ENCODE results near the gene PTPN23. TPM values are rescaled to one million over a fixed set of nuclear protein-coding genes. Genes with fewer than 3 reads are reported as not detected.

Gene PTPN23
- total and polyA plus RNA-seq, 2 of the 13 experiments (the other 11 are each of a cell fraction or from before 2014, with no cell fraction given): 2.3 to 3.7 TPM

- no peak overlapping the region for H3K4me2 ChIP-seq (ENCODE audit: low read depth, low read length)
- no peaks in the 10 kb centered on the region for H4K20me1 ChIP-seq (ENCODE audit: insufficient read depth, low read length)
- no peak overlapping the region for H3K9ac ChIP-seq (ENCODE audit: insufficient read depth, low read depth, low read length)
- H3K4me1 ChIP-seq (ENCODE audit: insufficient read depth, low read length): peaks cover 18% of the 10 kb centered on the region
- in situ Hi-C loops (cut with HindIII; ENCODE audit: extremely low pct_ligation_motif_present, low pct_unique_long_range_greater_than_20kb): no loop called here
- intact Hi-C loops (cut with micrococcal nuclease; ENCODE audit: unreplicated experiment): no loop called here
- no peak overlapping the region for H3K4me3 ChIP-seq (replicated peaks in 1 of 3; ENCODE audit: insufficient read depth in 1 of 3, low read depth in 2 of 3, low read length in 3 of 3)
- H3K79me2 ChIP-seq (ENCODE audit: insufficient read depth, low read length): no peaks in the 10 kb centered on the region
- no peak overlapping the region for H2AFZ ChIP-seq (ENCODE audit: low read length)
- FAIRE-seq (no peak), DNase-seq (ENCODE audit: low spot score) (no peak), ATAC-seq (no peak)
- 100% methylated on average over 6 of the region's 6 CpGs for WGBS (ENCODE audit: low lambda C conversion rate)
- no peaks in the 10 kb centered on the region for H3K9me3 ChIP-seq (ENCODE audit: low read length)
- no TSS peak for BruUV-seq (replicated peaks)
- no peak overlapping the region for H3K27ac ChIP-seq (ENCODE audit: extremely low read length, insufficient read depth, low read length)
- ChIA-PET POLR2A (no interaction called here), CTCF (ENCODE audit: low intra/inter-chr PET ratio, low total read pairs) (no interaction called here)
- H3K36me3 ChIP-seq (replicated peaks in 1 of 2; ENCODE audit: control insufficient read depth in 1 of 2, insufficient read depth in 2 of 2, low read length in 2 of 2): peaks cover 5 to 19% of the 10 kb centered on the region in 2 experiments; a peak in 4 of 5 replicates
- H3K27me3 ChIP-seq (ENCODE audit: control insufficient read depth in 1 of 2, insufficient read depth in 2 of 2, low read length in 2 of 2): no peaks in the 10 kb centered on the region
- TF ChIP-seq GLMP (CRISPR knock-in tag; IDR thresholded peaks at IDR 0.05; ENCODE audit: borderline replicate concordance): no peak
- TF ChIP-seq CBX1 (IDR thresholded peaks at IDR 0.05; ENCODE audit: low read depth): no peak
- TF ChIP-seq ELF3 (CRISPR knock-in tag; IDR thresholded peaks at IDR 0.05): no peak
- TF ChIP-seq GATAD2A (CRISPR knock-in tag; IDR thresholded peaks at IDR 0.05): no peak
- TF ChIP-seq RFX3 (CRISPR knock-in tag; IDR thresholded peaks at IDR 0.05): no peak
- no peak for TF ChIP-seq FUBP1 (CRISPR knock-in tag; IDR thresholded peaks at IDR 0.05; ENCODE audit: borderline replicate concordance)
- TF ChIP-seq ZNF816 (CRISPR knock-in tag; IDR thresholded peaks at IDR 0.05; ENCODE audit: borderline replicate concordance): no peak
- TF ChIP-seq MTA3 (CRISPR knock-in tag; IDR thresholded peaks at IDR 0.05): no peak
- no peak for TF ChIP-seq BHLHE40 (IDR thresholded peaks at IDR 0.05; ENCODE audit: low read length)
- TF ChIP-seq MTERF4 (CRISPR knock-in tag; IDR thresholded peaks at IDR 0.05): no peak
- TF ChIP-seq ZNF407 (CRISPR knock-in tag; IDR thresholded peaks at IDR 0.05; ENCODE audit: not compliant biosample characterization): no peak
- no peak for TF ChIP-seq CCDC6 (CRISPR knock-in tag; IDR thresholded peaks at IDR 0.05)
- no peak for TF ChIP-seq BORCS8-MEF2B (CRISPR knock-in tag; IDR thresholded peaks at IDR 0.05)
- TF ChIP-seq ZBTB8A (CRISPR knock-in tag; IDR thresholded peaks at IDR 0.05; ENCODE audit: borderline replicate concordance, low read depth): no peak
Measured at GRCh38 chr3:47344971-47345370, 35.9 kb upstream of the PTPN23 start.

Data from HepG2 (cell line).